ENCODE results near the gene COL26A1.
"Not testable (repeated sequence)": the region's sequence is repeated elsewhere in the genome, so short reads cannot be mapped to it uniquely, and the experiment has no call there.

Gene COL26A1

DNA sequence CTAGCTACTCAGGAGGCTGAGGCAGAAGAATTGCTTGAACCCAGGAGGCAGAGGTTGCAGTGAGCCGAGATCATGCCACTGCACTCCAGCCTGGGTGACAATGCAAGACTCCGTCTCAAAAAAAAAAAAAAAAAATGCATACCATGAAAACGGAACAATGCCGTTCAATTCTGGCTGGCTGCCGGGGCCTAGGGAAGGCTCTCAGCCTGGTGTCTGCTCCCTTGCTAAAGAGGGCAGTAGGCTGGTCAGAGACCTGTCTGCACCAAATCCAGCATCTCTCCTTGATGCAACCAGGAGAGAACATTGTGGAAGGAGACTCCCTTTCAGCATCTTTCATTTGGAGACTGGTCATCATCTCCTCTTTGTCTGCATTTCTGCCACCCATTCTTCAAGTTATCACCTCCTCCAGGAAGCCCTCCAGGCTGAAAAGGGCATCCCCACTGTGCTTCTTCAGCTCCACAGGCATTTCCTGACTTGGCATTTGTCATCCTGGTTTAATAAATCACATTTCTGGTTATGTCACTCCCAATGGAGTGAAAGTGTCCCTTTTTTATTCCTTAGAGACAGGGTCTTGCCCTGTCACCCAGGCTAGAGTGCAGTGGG lies 241.8 kb downstream of the COL26A1 start:
- no peak for DNase-seq

DNA sequence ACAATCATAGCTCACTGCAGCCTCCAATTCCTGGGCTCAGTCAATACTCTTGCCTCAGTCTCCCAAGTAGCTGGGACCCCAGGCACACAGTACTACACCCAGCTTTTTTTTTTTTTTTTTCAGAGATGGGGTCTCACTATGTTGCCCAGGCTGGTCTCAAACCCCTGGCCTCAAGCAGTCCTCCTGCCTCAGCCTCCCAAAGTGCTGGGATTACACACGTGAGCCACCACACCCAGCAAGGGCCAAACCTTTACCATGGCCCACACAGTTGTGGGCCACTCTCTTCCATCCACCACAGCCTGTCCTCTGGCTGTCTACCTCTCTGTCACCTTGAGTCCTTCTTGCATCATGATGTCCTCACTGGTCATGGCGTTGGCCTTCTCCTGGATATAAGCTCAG lies 242.3 kb downstream of the COL26A1 start:
- DNase-seq: not testable (repeated sequence)

DNA sequence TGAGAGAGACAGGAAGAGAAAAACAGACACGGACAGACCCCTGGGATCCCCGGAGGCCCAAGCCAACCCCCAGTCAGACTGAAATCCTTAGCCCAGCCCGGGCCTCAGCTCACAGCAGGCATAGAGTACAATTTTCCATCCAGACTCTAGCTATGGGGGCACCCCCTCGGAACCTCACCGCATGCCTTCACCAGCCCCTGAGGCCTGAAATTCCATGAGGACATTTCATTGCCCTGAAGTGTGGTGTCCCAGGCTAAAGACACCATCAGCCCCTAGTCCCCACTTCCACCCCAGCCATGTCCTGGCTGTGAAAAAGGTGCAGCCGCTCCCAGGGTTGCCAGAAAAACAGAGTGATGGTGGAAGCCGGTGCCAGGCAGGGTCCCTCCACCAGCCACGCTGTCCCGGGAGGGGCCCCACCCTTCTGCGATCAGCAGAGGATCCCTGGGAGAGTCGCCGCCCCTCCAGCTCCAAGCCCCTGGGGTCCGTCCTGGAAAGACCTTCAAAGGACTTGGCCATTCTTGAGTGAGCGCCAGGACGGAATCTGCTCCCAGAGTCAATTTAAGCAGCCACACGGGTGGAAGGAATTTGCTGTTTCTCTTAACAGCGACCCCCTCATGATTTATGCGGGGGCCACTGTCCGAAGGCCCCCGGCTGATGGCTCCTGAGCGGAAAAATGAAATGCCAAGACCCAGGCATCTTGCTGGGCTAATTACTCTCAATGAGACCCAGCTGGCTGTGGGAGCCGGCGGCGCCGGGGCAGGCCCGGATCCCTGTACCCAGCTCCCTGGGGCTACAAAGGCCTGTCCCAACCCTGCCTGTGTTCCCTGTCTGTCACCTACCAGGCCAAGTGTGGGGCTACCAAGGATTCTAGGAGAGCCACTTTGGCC lies 243.2 kb downstream of the COL26A1 start:
- no peak for DNase-seq

DNA sequence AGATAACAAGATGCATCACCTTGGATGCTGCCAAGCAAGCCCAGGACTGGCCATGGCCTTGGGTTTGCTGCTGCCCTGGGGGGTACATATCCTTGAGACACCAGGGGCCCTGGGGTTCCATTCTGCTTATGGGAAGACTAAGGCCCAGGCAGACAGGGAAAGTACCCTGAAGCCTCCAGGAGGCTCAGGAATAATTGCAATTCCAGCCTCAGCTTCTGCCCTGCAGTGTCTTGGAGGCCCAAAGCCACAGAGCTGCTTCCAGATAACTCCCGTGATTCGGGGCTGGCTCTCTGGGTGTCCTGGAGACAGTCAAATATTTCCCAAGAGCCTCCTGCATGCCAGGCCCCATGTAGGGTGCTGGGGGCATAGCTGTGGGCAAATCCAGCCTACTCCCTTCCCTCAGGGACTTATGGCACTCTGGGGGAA lies 243.8 kb downstream of the COL26A1 start:
- DNase-seq: no peak
